Sigmoid colon (tissue), 4 donors: ENCODE data around the gene AK8.

Experiments
- EP300 ChIP-seq, 4 donors: sonication (generic); formaldehyde crosslinking; IDR thresholded peaks; one replicate each; pipeline ENCODE4 v1.6.1; 2017; ENCODE audit warnings: antibody characterized with exemption in 4 of 4
- POLR2A ChIP-seq, 2 donors: fragments of 450-650 bp; IDR thresholded peaks; one replicate each; pipeline ENCODE4 v1.6.1; 2016; ENCODE audit warnings: antibody characterized with exemption in 2 of 2, mild to moderate bottlenecking in 2 of 2, moderate library complexity in 2 of 2
- POLR2AphosphoS5 ChIP-seq, 4 donors: sonication (generic); formaldehyde crosslinking; IDR thresholded peaks; one replicate each; pipeline ENCODE4 v1.6.1; 2017; ENCODE audit warnings: antibody characterized with exemption in 4 of 4
- TF ChIP-seq, protein P1 (sequence below), 4 experiments: fragments of 450-650 bp in 3 of 4; fragments of 200-600 bp in 1 of 4; IDR thresholded peaks; one replicate each; pipeline ENCODE4 v1.5.1; 2016 to 2019; ENCODE audit warnings: antibody characterized with exemption in 4 of 4, mild to moderate bottlenecking in 3 of 4, moderate library complexity in 2 of 4

DNA sequence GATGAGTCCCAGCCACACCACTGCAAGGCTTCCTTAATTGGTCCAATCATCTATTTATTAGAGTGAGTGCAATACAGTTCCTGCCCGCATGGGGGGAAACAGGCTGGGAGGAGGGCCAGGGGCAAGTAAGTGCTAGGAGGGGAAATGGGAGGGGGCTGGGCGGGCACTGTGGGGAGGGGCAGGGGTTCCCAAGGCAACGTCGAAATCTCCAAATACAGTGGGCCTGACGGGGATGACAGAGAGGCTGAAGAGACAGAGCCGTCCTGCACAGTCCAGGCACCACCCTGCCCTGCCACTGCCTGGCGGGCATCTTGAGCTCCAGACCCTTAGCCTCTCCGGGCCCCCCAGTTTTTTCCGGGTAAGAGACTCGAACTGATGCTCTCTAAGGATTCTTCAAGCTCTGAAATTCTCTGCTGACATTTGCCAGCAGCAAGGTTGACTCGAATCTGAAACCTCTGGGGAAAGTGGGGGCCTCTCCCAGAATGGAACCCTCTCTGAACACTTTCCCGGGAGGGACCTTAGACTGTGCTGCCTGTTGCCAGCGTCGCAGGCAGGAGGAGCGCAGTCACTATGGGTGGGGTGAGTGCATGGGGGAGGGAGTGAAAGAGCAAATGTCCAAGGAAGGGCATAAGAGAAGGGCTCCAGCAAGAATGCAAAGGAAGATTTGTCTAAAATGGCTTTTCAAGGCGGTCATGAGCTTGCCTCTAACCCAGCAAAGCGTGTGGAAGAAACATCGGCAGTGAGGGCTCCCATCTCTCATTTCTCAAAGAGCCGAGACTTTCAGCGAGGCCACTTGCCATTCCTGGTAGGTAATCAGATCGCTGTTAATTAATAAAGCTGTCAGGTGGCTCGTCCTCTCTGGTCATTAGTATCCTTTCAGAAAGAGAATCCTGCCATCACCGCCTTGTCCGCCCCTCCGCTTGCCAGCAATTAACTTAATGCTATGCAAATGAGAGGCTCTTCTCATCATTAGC, 108.9 kb downstream of the AK8 start:
- TF ChIP-seq POLR2AphosphoS5 (IDR thresholded peaks at IDR 0.05) (peak in 3 of 4 donors; percentile 44 to 67 (median 56)), EP300 (IDR thresholded peaks at IDR 0.05) (no peak), POLR2A (IDR thresholded peaks at IDR 0.05) (no peak)
- TF ChIP-seq, protein P1, sequence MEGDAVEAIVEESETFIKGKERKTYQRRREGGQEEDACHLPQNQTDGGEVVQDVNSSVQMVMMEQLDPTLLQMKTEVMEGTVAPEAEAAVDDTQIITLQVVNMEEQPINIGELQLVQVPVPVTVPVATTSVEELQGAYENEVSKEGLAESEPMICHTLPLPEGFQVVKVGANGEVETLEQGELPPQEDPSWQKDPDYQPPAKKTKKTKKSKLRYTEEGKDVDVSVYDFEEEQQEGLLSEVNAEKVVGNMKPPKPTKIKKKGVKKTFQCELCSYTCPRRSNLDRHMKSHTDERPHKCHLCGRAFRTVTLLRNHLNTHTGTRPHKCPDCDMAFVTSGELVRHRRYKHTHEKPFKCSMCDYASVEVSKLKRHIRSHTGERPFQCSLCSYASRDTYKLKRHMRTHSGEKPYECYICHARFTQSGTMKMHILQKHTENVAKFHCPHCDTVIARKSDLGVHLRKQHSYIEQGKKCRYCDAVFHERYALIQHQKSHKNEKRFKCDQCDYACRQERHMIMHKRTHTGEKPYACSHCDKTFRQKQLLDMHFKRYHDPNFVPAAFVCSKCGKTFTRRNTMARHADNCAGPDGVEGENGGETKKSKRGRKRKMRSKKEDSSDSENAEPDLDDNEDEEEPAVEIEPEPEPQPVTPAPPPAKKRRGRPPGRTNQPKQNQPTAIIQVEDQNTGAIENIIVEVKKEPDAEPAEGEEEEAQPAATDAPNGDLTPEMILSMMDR (IDR thresholded peaks at IDR 0.05): peak in 2 of 4 experiments; percentile 19 to 65
